ENCODE measurements around the gene QSER1. TPM values are rescaled to one million over a fixed set of nuclear protein-coding genes. Genes with fewer than 3 reads are reported as not detected.

QSER1 gene
- total and polyA plus RNA-seq, 10 of the 15 experiments (the other 5 are each of a cell fraction or from before 2014, with no cell fraction given) = 2.1 to 15.0 (median 9.4) TPM

- DNase-seq (ENCODE audit: low read depth, low spot score) (no peak), ATAC-seq (no peak), FAIRE-seq (no peak)
- intact Hi-C loops (cut with micrococcal nuclease; ENCODE audit: unreplicated experiment) (no loop called here), in situ Hi-C loops (cut with MboI) (no loop called here)
- TF ChIP-seq PKNOX1 (IDR thresholded peaks at IDR 0.05) = no peak
- TF ChIP-seq CHD1 (IDR thresholded peaks at IDR 0.05; ENCODE audit: low read depth, low read length) = no peak
- no peak for TF ChIP-seq ELK1 (IDR thresholded peaks at IDR 0.05; ENCODE audit: low read depth, low read length)
- TF ChIP-seq PBX3 (IDR thresholded peaks at IDR 0.05; ENCODE audit: insufficient replicate concordance, low read depth, low read length) = no peak
- TF ChIP-seq EED (IDR thresholded peaks at IDR 0.05; ENCODE audit: low read depth) = no peak
- no peak for TF ChIP-seq POLR2AphosphoS5 (IDR thresholded peaks at IDR 0.05; ENCODE audit: low read length)
- no peak for TF ChIP-seq HDAC2 (IDR thresholded peaks at IDR 0.05)
- no peak for TF ChIP-seq ETV6 (conservative IDR thresholded peaks at IDR 0.05 in 1 of 2, IDR thresholded peaks at IDR 0.05 in 1 of 2; ENCODE audit: borderline replicate concordance in 1 of 2, low read depth in 1 of 2)
- no peak for TF ChIP-seq ZNF592 (IDR thresholded peaks at IDR 0.05)
- TF ChIP-seq NR2F1 (conservative IDR thresholded peaks at IDR 0.05) = no peak
- no peak for TF ChIP-seq NFYA (IDR thresholded peaks at IDR 0.05; ENCODE audit: borderline replicate concordance, low read depth, low read length)
- no peak for TF ChIP-seq BRCA1 (IDR thresholded peaks at IDR 0.05; ENCODE audit: low read depth, low read length)
- no peak for TF ChIP-seq NR2C1 (IDR thresholded peaks at IDR 0.05)
- Histone ChIP-seq H3K27me3 (replicated peaks in 1 of 2; ENCODE audit: control insufficient read depth in 2 of 2, insufficient read depth in 2 of 2, low read length in 1 of 2) (no peaks in the 10 kb centered on the region), H3K9ac (ENCODE audit: control insufficient read depth, insufficient read depth, low read length) (no peak overlapping the region), H3K4me1 (ENCODE audit: control insufficient read depth, insufficient read depth, low read length) (no peaks in the 10 kb centered on the region; the same call in 1 of the 2 replicates), H3K4me2 (ENCODE audit: control insufficient read depth, insufficient read depth) (no peak overlapping the region), H3K36me3 (ENCODE audit: control insufficient read depth in 2 of 2, insufficient read depth in 2 of 2, low read length in 1 of 2) (peaks cover 0 to 7% of the 10 kb centered on the region in 2 experiments; a peak in 1 of 4 replicates), H2AFZ (ENCODE audit: control insufficient read depth, low read depth, low read length) (no peak overlapping the region), H4K20me1 (ENCODE audit: control insufficient read depth, insufficient read depth) (no peaks in the 10 kb centered on the region), H3K79me2 (ENCODE audit: control insufficient read depth, insufficient read depth, low read length) (peaks cover 61% of the 10 kb centered on the region), H3K9me3 (replicated peaks; ENCODE audit: control insufficient read depth, insufficient read depth, low read length) (no peaks in the 10 kb centered on the region; the same call in 2 of the 3 replicates), H3K4me3 (no peak overlapping the region), H3K27ac (ENCODE audit: control insufficient read depth, insufficient read depth) (no peak overlapping the region)
- BruUV-seq (replicated peaks) = no TSS peak
- RAD21 ChIA-PET (ENCODE audit: unreplicated experiment) = interaction anchor here (0.9 to 1.3 kb wide), 2 partner anchors 13 to 26 kb away, joined by 3 to 4 read pairs; partner anchors contain the start of gene QSER1
- 28% methylated on average over 3 of the region's 3 CpGs for WGBS (ENCODE audit: insufficient coverage, insufficient replicate concordance, low lambda C conversion rate, missing lambda C conversion rate)
- POLR2A ChIA-PET = interaction anchor here (0.5 to 1.2 kb wide), 3 partner anchors 13 to 360 kb away, joined by 3 to 4 read pairs (median 3); no protein-coding TSS in a partner anchor
- CTCF ChIA-PET = interaction anchor here (1.0 to 2.0 kb wide), 4 partner anchors 9 to 811 kb away, joined by 3 to 7 read pairs (median 4); no protein-coding TSS in a partner anchor
- SMC1A ChIA-PET (ENCODE audit: uncharacterized antibody, unreplicated experiment) = interaction anchor here (0.7 to 2.3 kb wide), 4 partner anchors 9 to 11 kb away, joined by 3 to 7 read pairs (median 4); no protein-coding TSS in a partner anchor
These were observed 12.5 kb downstream of the QSER1 start for GRCh38 chr11:32905028-32905667.

All from GM12878 (cell line).